Smooth muscle cell (in vitro differentiated cells): ENCODE data around the gene FMNL2. TPM values are rescaled to one million over a fixed set of nuclear protein-coding genes. Genes with fewer than 3 reads are reported as not detected.
A peak's percentile ranks its signal among the peaks of the same experiment; 100 is the strongest.

ENCODE experiments used
- DNase-seq: peaks from one replicate; lab custom pipeline; 2025; ENCODE audit not compliant: unreplicated experiment; lab: John Stamatoyannopoulos, UW
- H2AFZ ChIP-seq: fragments of 200-600 bp; sonication (generic); 2 replicates; pipeline ENCODE4 v1.6.0; 2016; ENCODE audit warnings: antibody characterized with exemption, low read depth, mild to moderate bottlenecking
- H3F3A ChIP-seq: fragments of 200-600 bp; sonication (generic); 2 replicates; pipeline ENCODE4 v1.6.0; 2017; ENCODE audit warnings: antibody characterized with exemption, low read depth
- H3K27ac ChIP-seq: fragments of 200-600 bp; sonication (generic); 2 replicates; pipeline ENCODE4 v1.5.1; 2016; ENCODE audit warnings: low read depth, mild to moderate bottlenecking
- H3K27me3 ChIP-seq: fragments of 200-600 bp; sonication (generic); 2 replicates; pipeline ENCODE4 v1.6.1; 2016; ENCODE audit warnings: low read depth, mild to moderate bottlenecking
- H3K36me3 ChIP-seq: fragments of 200-600 bp; sonication (generic); 2 replicates; pipeline ENCODE4 v1.5.1; 2016; ENCODE audit warnings: low read depth
- H3K4me1 ChIP-seq: fragments of 200-600 bp; sonication (generic); 2 replicates; pipeline ENCODE4 v1.5.1; 2016; ENCODE audit warnings: low read depth
- H3K4me2 ChIP-seq: fragments of 200-600 bp; sonication (generic); 2 replicates; pipeline ENCODE4 v1.6.0; 2016; ENCODE audit warnings: mild to moderate bottlenecking
- H3K4me3 ChIP-seq: fragments of 200-600 bp; sonication (generic); 2 replicates; pipeline ENCODE4 v1.5.1; 2016; ENCODE audit warnings: mild to moderate bottlenecking
- H3K79me2 ChIP-seq: fragments of 200-600 bp; sonication (generic); 2 replicates; pipeline ENCODE4 v1.6.0; 2016; ENCODE audit warnings: low read depth, mild to moderate bottlenecking
- H3K9ac ChIP-seq: fragments of 200-600 bp; sonication (generic); 2 replicates; pipeline ENCODE4 v1.6.0; 2016; ENCODE audit warnings: low read depth
- H3K9me3 ChIP-seq: fragments of 200-600 bp; sonication (generic); replicated peaks from 2 replicates; pipeline ENCODE4 v1.5.1; 2016; ENCODE audit warnings: low read depth
- H4K20me1 ChIP-seq: fragments of 200-600 bp; sonication (generic); 2 replicates; pipeline ENCODE4 v1.6.0; 2016; ENCODE audit warnings: low read depth
- WGBS: methylation state at CpG from one replicate; pipeline ENCODE4 v1.1.7; 2016; ENCODE audit warnings: low lambda C conversion rate; 5-methylcytosine and 5-hydroxymethylcytosine counted together
- polyA plus RNA-seq: library from polyadenylated mRNA; unstranded; fragments of >200 nt; fragmentation: Nextera tagmentation; extraction: Ambion mirVana; gene quantifications from 2 replicates; pipeline ENCODE4 v1.2.1, GENCODE V29; 2016
- total RNA-seq: library from RNA; depleted of rRNA; stranded (reverse); fragments of >200 nt; gene quantifications from 2 replicates; pipeline ENCODE4 v1.2.3, GENCODE V29; 2014
- TF ChIP-seq, protein P1 (sequence below): fragments of 200-600 bp; sonication (generic); IDR thresholded peaks from 2 replicates; pipeline ENCODE4 v1.5.1; 2017; ENCODE audit warnings: borderline replicate concordance, mild to moderate bottlenecking, antibody characterized with exemption; ENCODE audit not compliant: insufficient read depth, poor library complexity, severe bottlenecking

Gene FMNL2
- total and polyA plus RNA-seq, 2 experiments from 2014 or later: 7.4 to 37.3 TPM

DNA sequence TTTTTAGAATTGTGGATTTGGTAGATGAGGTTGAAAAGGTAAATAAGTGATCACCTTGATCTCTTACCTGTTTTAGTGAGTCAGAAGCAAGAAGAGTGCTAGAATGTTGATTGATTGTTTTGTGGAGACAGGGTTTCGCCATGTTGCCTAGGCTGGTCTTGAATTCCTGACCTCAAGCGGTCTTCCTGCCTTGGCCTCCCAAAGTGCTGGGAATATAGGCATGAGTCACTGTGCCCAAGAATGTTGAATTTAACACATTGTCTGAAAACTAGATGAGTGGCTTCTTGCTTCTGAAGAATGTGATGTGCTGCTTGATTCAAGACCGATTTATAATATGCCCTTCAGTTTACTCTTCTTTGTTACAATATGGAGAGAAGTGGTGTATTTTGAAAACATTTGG, 121.3 kb downstream of the FMNL2 start:
- H4K20me1 ChIP-seq: peaks cover 3% of the 10 kb centered on the region
- H3K27me3 ChIP-seq: no peaks in the 10 kb centered on the region
- 51% methylated on average over 3 of the region's 3 CpGs for WGBS
- TF ChIP-seq, protein P1, sequence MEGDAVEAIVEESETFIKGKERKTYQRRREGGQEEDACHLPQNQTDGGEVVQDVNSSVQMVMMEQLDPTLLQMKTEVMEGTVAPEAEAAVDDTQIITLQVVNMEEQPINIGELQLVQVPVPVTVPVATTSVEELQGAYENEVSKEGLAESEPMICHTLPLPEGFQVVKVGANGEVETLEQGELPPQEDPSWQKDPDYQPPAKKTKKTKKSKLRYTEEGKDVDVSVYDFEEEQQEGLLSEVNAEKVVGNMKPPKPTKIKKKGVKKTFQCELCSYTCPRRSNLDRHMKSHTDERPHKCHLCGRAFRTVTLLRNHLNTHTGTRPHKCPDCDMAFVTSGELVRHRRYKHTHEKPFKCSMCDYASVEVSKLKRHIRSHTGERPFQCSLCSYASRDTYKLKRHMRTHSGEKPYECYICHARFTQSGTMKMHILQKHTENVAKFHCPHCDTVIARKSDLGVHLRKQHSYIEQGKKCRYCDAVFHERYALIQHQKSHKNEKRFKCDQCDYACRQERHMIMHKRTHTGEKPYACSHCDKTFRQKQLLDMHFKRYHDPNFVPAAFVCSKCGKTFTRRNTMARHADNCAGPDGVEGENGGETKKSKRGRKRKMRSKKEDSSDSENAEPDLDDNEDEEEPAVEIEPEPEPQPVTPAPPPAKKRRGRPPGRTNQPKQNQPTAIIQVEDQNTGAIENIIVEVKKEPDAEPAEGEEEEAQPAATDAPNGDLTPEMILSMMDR: no peak
- no peaks in the 10 kb centered on the region for H3K9me3 ChIP-seq
- no peaks in the 10 kb centered on the region for H3F3A ChIP-seq
- DNase-seq: no peak
- H3K36me3 ChIP-seq: no peaks in the 10 kb centered on the region
- H3K79me2 ChIP-seq: peaks cover 68% of the 10 kb centered on the region
- H3K4me1 ChIP-seq: peaks cover 20% of the 10 kb centered on the region
- peak overlapping the region; percentile 48 for H3K27ac ChIP-seq
- no peak overlapping the region for H3K4me3 ChIP-seq
- no peak overlapping the region for H3K4me2 ChIP-seq
- no peak overlapping the region for H3K9ac ChIP-seq
- no peak overlapping the region for H2AFZ ChIP-seq

DNA sequence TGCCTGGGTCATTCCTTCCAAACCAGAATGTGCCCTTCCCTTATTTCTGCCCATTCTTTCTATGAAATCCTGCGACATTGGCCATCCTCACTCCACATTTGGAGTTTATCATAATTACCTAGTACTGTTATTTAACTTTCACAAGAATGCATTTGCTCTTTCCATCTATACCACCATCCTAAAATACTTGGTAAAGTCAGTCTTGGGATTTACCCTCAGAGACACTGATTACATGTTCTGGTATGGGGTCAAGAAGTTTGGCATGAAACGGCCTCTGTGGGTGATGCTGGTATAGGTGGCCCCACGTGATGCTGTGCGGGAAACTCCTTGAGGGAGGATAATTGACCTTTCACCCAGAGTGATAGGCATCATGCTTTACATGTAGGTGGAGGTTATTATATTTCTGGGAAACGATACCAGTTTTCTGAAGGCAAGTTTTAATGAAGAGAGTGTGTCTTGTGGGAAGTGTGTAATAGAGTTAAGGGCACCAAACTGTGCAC, 123.5 kb downstream of the FMNL2 start:
- WGBS: 94% methylated on average over 5 of the region's 5 CpGs
- Histone ChIP-seq H3K9ac (no peak overlapping the region), H4K20me1 (peaks cover 3% of the 10 kb centered on the region), H3K4me2 (no peak overlapping the region), H3K36me3 (no peaks in the 10 kb centered on the region), H3K79me2 (peaks cover 79% of the 10 kb centered on the region), H3K4me3 (no peak overlapping the region), H3K9me3 (no peaks in the 10 kb centered on the region), H2AFZ (no peak overlapping the region), H3K27me3 (no peaks in the 10 kb centered on the region), H3K27ac (no peak overlapping the region), H3F3A (no peaks in the 10 kb centered on the region), H3K4me1 (peaks cover 4% of the 10 kb centered on the region)
- DNase-seq: no peak
- TF ChIP-seq, protein P1: no peak

DNA sequence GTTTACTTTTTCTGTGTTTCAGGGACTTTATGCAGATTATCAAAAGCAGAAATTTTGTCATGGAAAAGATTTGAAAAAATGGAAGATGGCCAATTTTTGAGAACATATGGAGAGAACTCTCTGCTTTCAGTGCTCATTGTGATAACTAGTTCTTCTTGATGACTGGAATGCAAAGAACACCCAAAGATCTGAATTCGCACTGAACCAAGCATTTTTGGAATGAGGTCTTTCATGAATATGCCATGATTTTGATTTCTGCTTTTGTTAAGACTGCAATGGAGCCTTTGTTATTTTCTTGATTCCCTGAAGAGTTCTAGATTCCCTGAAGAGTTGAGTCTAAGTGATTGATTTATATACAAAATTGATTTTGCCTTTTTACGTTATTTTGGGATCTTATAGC, 124.1 kb downstream of the FMNL2 start:
- DNase-seq: no peak
- Histone ChIP-seq H3K4me1 (peaks cover 4% of the 10 kb centered on the region), H3K9ac (no peak overlapping the region), H2AFZ (no peak overlapping the region), H3K4me2 (no peak overlapping the region), H3K4me3 (no peak overlapping the region), H3K27me3 (no peaks in the 10 kb centered on the region), H3F3A (no peaks in the 10 kb centered on the region), H4K20me1 (peaks cover 9% of the 10 kb centered on the region), H3K79me2 (peaks cover 80% of the 10 kb centered on the region), H3K36me3 (no peaks in the 10 kb centered on the region), H3K27ac (no peak overlapping the region), H3K9me3 (no peaks in the 10 kb centered on the region)
- TF ChIP-seq, protein P1: no peak
- 89% methylated on average over 2 of the region's 2 CpGs for WGBS

DNA sequence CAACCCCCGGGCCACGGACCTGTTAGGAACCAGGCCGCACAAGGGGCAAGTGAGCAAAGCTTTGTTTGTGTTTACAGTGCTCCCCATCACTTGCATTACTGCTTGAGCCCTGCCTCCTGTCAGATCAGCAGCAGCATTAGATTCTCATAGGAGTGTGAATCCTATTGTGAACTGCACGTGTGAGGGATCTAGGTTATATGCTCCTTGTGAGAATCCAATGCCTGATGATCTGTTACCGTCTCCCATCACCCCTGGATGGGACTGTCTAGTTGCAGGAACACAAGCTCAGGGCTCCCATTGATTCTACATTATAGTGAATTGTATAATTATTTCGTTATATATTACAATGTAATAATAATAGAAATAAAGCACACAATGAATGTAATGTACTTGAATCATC, 125.6 kb downstream of the FMNL2 start:
- Histone ChIP-seq H4K20me1 (peaks cover 19% of the 10 kb centered on the region), H2AFZ (no peak overlapping the region), H3K4me1 (peaks cover 16% of the 10 kb centered on the region), H3F3A (peaks cover 4% of the 10 kb centered on the region), H3K4me2 (no peak overlapping the region), H3K27me3 (no peaks in the 10 kb centered on the region), H3K27ac (no peak overlapping the region), H3K4me3 (no peak overlapping the region), H3K79me2 (peaks cover 79% of the 10 kb centered on the region), H3K9me3 (no peaks in the 10 kb centered on the region), H3K36me3 (no peaks in the 10 kb centered on the region), H3K9ac (no peak overlapping the region)
- 94% methylated on average over 6 of the region's 6 CpGs for WGBS
- TF ChIP-seq, protein P1: no peak
- no peak for DNase-seq
